Smooth muscle cell (in vitro differentiated cells): ENCODE measurements around the gene HGS. TPM values are rescaled to one million over a fixed set of nuclear protein-coding genes. Genes with fewer than 3 reads are reported as not detected.

Experiments used
- DNase-seq: peaks from one replicate; lab custom pipeline; 2025; ENCODE audit not compliant: unreplicated experiment; lab: John Stamatoyannopoulos, UW
- H2AFZ ChIP-seq: fragments of 200-600 bp; sonication (generic); 2 replicates; pipeline ENCODE4 v1.6.0; 2016; ENCODE audit warnings: antibody characterized with exemption, low read depth, mild to moderate bottlenecking
- H3F3A ChIP-seq: fragments of 200-600 bp; sonication (generic); 2 replicates; pipeline ENCODE4 v1.6.0; 2017; ENCODE audit warnings: antibody characterized with exemption, low read depth
- H3K27ac ChIP-seq: fragments of 200-600 bp; sonication (generic); 2 replicates; pipeline ENCODE4 v1.5.1; 2016; ENCODE audit warnings: low read depth, mild to moderate bottlenecking
- H3K27me3 ChIP-seq: fragments of 200-600 bp; sonication (generic); 2 replicates; pipeline ENCODE4 v1.6.1; 2016; ENCODE audit warnings: low read depth, mild to moderate bottlenecking
- H3K36me3 ChIP-seq: fragments of 200-600 bp; sonication (generic); 2 replicates; pipeline ENCODE4 v1.5.1; 2016; ENCODE audit warnings: low read depth
- H3K4me1 ChIP-seq: fragments of 200-600 bp; sonication (generic); 2 replicates; pipeline ENCODE4 v1.5.1; 2016; ENCODE audit warnings: low read depth
- H3K4me2 ChIP-seq: fragments of 200-600 bp; sonication (generic); 2 replicates; pipeline ENCODE4 v1.6.0; 2016; ENCODE audit warnings: mild to moderate bottlenecking
- H3K4me3 ChIP-seq: fragments of 200-600 bp; sonication (generic); 2 replicates; pipeline ENCODE4 v1.5.1; 2016; ENCODE audit warnings: mild to moderate bottlenecking
- H3K79me2 ChIP-seq: fragments of 200-600 bp; sonication (generic); 2 replicates; pipeline ENCODE4 v1.6.0; 2016; ENCODE audit warnings: low read depth, mild to moderate bottlenecking
- H3K9ac ChIP-seq: fragments of 200-600 bp; sonication (generic); 2 replicates; pipeline ENCODE4 v1.6.0; 2016; ENCODE audit warnings: low read depth
- H3K9me3 ChIP-seq: fragments of 200-600 bp; sonication (generic); replicated peaks from 2 replicates; pipeline ENCODE4 v1.5.1; 2016; ENCODE audit warnings: low read depth
- H4K20me1 ChIP-seq: fragments of 200-600 bp; sonication (generic); 2 replicates; pipeline ENCODE4 v1.6.0; 2016; ENCODE audit warnings: low read depth
- WGBS: methylation state at CpG from one replicate; pipeline ENCODE4 v1.1.7; 2016; ENCODE audit warnings: low lambda C conversion rate; 5-methylcytosine and 5-hydroxymethylcytosine counted together
- polyA plus RNA-seq: library from polyadenylated mRNA; unstranded; fragments of >200 nt; fragmentation: Nextera tagmentation; extraction: Ambion mirVana; gene quantifications from 2 replicates; pipeline ENCODE4 v1.2.1, GENCODE V29; 2016
- total RNA-seq: library from RNA; depleted of rRNA; stranded (reverse); fragments of >200 nt; gene quantifications from 2 replicates; pipeline ENCODE4 v1.2.3, GENCODE V29; 2014
- TF ChIP-seq, protein P1 (sequence below): fragments of 200-600 bp; sonication (generic); IDR thresholded peaks from 2 replicates; pipeline ENCODE4 v1.5.1; 2017; ENCODE audit warnings: borderline replicate concordance, mild to moderate bottlenecking, antibody characterized with exemption; ENCODE audit not compliant: insufficient read depth, poor library complexity, severe bottlenecking

Gene HGS
- total and polyA plus RNA-seq, 2 experiments from 2014 or later: 64.9 to 164 TPM

DNA sequence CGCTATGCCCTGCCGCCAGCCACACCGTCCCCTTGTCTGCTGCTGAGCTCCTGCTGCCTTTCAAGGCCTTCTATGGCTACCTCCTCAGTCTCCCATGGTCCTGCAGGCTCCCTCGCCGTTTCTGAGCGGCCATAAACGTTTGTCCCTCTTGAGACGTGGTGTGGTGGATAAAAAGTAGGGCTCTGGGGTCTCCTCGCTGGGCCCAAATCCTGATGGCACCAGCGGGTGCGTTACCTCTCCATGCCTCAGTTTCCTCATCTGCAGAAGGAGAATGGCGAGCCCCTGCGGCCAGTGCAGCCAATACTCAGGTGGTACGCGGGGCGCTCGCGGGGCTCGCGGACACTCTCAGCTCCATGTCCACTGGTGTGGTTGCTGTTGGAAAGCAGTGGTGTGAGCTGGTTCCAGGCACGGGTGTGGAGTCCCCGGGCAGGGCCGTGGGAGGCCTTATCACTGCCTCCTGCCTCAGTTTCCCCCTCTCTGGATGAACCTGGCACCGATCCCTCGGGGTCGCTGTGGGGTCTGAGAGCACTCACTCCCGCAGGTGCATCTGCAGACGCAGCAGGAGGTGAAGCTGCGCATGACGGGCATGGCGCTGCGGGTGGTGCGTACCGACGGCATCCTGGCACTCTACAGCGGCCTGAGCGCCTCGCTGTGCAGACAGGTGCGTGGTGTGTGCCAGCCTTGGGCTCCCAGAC is 30.7 kb downstream of the HGS start:
- no peak overlapping the region for H2AFZ ChIP-seq
- DNase-seq: no peak
- H3K9ac ChIP-seq: no peak overlapping the region
- no peak overlapping the region for H3K27ac ChIP-seq
- H3K4me2 ChIP-seq: no peak overlapping the region
- H3K79me2 ChIP-seq: no peaks in the 10 kb centered on the region
- 99% methylated on average over 39 of the region's 39 CpGs for whole genome bisulfite sequencing
- no peaks in the 10 kb centered on the region for H4K20me1 ChIP-seq
- H3K4me3 ChIP-seq: no peak overlapping the region
- peaks cover 27% of the 10 kb centered on the region for H3K4me1 ChIP-seq
- H3K36me3 ChIP-seq: no peaks in the 10 kb centered on the region
- H3K27me3 ChIP-seq: no peaks in the 10 kb centered on the region
- TF ChIP-seq, protein P1, sequence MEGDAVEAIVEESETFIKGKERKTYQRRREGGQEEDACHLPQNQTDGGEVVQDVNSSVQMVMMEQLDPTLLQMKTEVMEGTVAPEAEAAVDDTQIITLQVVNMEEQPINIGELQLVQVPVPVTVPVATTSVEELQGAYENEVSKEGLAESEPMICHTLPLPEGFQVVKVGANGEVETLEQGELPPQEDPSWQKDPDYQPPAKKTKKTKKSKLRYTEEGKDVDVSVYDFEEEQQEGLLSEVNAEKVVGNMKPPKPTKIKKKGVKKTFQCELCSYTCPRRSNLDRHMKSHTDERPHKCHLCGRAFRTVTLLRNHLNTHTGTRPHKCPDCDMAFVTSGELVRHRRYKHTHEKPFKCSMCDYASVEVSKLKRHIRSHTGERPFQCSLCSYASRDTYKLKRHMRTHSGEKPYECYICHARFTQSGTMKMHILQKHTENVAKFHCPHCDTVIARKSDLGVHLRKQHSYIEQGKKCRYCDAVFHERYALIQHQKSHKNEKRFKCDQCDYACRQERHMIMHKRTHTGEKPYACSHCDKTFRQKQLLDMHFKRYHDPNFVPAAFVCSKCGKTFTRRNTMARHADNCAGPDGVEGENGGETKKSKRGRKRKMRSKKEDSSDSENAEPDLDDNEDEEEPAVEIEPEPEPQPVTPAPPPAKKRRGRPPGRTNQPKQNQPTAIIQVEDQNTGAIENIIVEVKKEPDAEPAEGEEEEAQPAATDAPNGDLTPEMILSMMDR: no peak
- peaks cover 5% of the 10 kb centered on the region for H3F3A ChIP-seq
- H3K9me3 ChIP-seq: no peaks in the 10 kb centered on the region

DNA sequence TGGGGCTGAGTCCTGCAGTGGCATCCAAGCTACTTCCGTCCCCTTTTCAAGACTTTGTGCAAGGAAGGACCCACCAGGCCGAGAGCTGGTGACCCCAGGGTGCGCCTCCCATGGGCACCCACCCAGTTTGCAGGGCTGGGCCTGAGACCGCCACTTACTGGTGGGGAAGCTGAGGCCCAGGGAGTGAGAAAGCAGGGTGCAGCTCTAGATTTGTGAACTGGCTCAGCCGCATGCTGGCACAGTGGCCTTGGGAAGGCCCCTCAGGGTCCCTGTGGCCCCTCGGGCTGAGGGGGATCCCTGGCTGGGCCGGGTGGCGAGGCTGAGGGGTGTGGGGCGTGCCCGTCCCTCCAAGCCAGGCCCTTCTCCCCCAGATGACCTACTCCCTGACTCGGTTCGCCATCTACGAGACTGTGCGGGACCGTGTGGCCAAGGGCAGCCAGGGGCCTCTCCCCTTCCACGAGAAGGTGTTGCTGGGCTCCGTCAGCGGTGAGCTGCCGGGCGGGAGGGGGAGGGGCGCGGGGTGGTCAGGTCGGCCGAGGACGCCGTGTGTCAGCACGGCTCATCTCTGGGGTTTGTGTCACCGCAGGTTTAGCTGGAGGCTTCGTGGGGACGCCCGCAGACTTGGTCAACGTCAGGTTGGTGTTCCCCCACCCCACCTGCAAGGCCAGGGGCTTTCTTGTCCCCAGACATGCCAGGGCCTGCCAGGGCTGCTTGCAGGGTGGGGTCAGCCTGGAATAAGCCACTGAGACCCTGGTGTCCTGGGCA is 31.5 kb downstream of the HGS start:
- Histone ChIP-seq H3K27ac (no peak overlapping the region), H3K9me3 (no peaks in the 10 kb centered on the region), H3K27me3 (no peaks in the 10 kb centered on the region), H4K20me1 (no peaks in the 10 kb centered on the region), H3K36me3 (no peaks in the 10 kb centered on the region), H3K4me2 (no peak overlapping the region), H2AFZ (no peak overlapping the region), H3K9ac (no peak overlapping the region), H3K79me2 (no peaks in the 10 kb centered on the region), H3F3A (peaks cover 5% of the 10 kb centered on the region), H3K4me1 (peaks cover 23% of the 10 kb centered on the region), H3K4me3 (no peak overlapping the region)
- 93% methylated on average over 24 of the region's 32 CpGs for WGBS
- TF ChIP-seq, protein P1: no peak
- DNase-seq: no peak

DNA sequence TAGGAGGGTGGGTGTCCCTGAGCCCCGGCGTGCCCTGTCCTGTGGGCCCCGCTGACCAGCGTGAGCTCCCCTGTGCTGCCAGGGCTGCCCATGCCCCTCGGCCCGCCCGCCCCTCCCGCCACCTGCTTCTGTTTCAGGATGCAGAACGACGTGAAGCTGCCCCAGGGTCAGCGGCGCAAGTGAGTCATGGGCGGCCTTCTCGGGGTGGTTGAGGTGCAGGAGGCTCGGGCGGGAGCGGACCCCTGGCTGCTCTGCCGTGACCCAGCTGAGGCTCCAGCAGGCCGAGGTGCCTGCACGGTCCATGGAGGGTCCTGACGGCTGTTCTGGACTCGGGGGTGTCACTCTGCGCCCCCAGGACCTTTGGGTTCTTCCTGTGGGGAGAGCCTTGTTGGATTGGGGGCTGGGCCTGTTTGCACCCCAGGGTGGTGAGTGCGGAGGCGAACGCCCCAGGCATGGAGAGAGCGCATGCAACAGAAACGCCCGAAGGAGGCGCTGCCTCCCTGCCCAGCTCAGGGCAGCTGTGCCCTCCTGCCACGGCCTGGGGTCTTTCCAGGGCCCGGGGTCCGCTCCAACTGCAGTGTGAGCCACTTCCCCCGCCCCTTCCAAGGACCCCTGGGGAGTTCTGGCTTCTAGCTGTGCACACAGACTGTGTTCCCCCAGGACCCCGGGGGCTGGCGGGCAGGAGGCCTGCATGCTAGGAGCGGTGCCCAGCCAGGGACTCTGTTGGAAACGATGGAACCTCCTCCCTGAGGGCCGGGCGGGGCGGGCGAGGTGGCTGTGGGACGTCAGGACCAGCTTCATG is 32.3 kb downstream of the HGS start:
- peaks cover 3% of the 10 kb centered on the region for H3F3A ChIP-seq
- H3K4me3 ChIP-seq: no peak overlapping the region
- H3K79me2 ChIP-seq: no peaks in the 10 kb centered on the region
- H3K9me3 ChIP-seq: no peaks in the 10 kb centered on the region
- no peaks in the 10 kb centered on the region for H4K20me1 ChIP-seq
- no peaks in the 10 kb centered on the region for H3K27me3 ChIP-seq
- H3K4me2 ChIP-seq: no peak overlapping the region
- H2AFZ ChIP-seq: no peak overlapping the region
- H3K9ac ChIP-seq: no peak overlapping the region
- peaks cover 15% of the 10 kb centered on the region for H3K4me1 ChIP-seq
- TF ChIP-seq, protein P1: no peak
- H3K27ac ChIP-seq: no peak overlapping the region
- no peaks in the 10 kb centered on the region for H3K36me3 ChIP-seq
- 97% methylated on average over 36 of the region's 43 CpGs for WGBS
- DNase-seq: no peak
